ENCODE data around the gene PSKH1. TPM values are rescaled to one million over a fixed set of nuclear protein-coding genes. Genes with fewer than 3 reads are reported as not detected.
"Not testable (repeated sequence)": the region's sequence is repeated elsewhere in the genome, so short reads cannot be mapped to it uniquely, and the experiment has no call there.

Gene PSKH1
- total RNA-seq, 4 donors from 2014 or later = 16.1 to 24.6 (median 19.9) TPM

- TF ChIP-seq CTCF (IDR thresholded peaks at IDR 0.05) = no peak
- DNase-seq (ENCODE audit: low spot score) (no peak), ATAC-seq (ENCODE audit: low FRiP score) (no peak)
These were observed 78.1 kb downstream of the PSKH1 start for GRCh38 chr16:67971111-67971510.

GRCh38 chr16:67972285-67972684 lies 79.2 kb downstream of the PSKH1 start:
- DNase-seq (ENCODE audit: low spot score); ATAC-seq (ENCODE audit: low FRiP score): not testable (repeated sequence)

GRCh38 chr16:67975321-67976105 lies 82.5 kb downstream of the PSKH1 start:
- peak; percentile 11 for ATAC-seq (ENCODE audit: low FRiP score)
- no peak for DNase-seq (ENCODE audit: low spot score)
- no peak for TF ChIP-seq CTCF (IDR thresholded peaks at IDR 0.05)

GRCh38 chr16:67976205-67976604 lies 83.2 kb downstream of the PSKH1 start:
- ATAC-seq (ENCODE audit: low FRiP score) = no peak
- DNase-seq (ENCODE audit: low spot score) = no peak
- TF ChIP-seq CTCF (IDR thresholded peaks at IDR 0.05) = no peak

GRCh38 chr16:67977005-67977404 lies 84.0 kb downstream of the PSKH1 start:
- DNase-seq (ENCODE audit: low spot score) (no peak), ATAC-seq (ENCODE audit: low FRiP score) (no peak)
- no peak for TF ChIP-seq CTCF (IDR thresholded peaks at IDR 0.05)

GRCh38 chr16:67977469-67978227 lies 84.6 kb downstream of the PSKH1 start:
- DNase-seq (ENCODE audit: low spot score) = no peak
- no peak for TF ChIP-seq CTCF (IDR thresholded peaks at IDR 0.05)
- ATAC-seq (ENCODE audit: low FRiP score) = no peak

Small RNA genes within 50 kb of the gene (small RNA-seq; reads per million reads assigned to genes)
- not detected for gene AC040162.2
- gene NRN1L = not detected

Other genes starting within 250 kb of the PSKH1 start
- gene CARMIL2, start 248.1 kb upstream of the PSKH1 start, total RNA-seq = 1 to 10 TPM in 3 of 4 donors, under 1 TPM in 1; 0.93 to 7.6 (median 2.4) TPM
- 10 to 100 TPM in 3 of 4 donors, 1 to 10 TPM in 1; 9.5 to 21.3 (median 18.4) TPM for gene ACD, start 233.0 kb upstream of the PSKH1 start, total RNA-seq
- 10 to 100 TPM in 1 of 4 donors, 1 to 10 TPM in 3; 3.2 to 12.5 (median 4.6) TPM for gene PARD6A, start 232.3 kb upstream of the PSKH1 start, total RNA-seq
- 10 to 100 TPM in 3 of 4 donors, 1 to 10 TPM in 1; 7.7 to 17.8 (median 13.7) TPM for gene ENKD1, start 226.5 kb upstream of the PSKH1 start, total RNA-seq
- gene C16orf86, start 226.4 kb upstream of the PSKH1 start, total RNA-seq = 1 to 10 TPM; 5.0 to 8.3 (median 7.6) TPM
- 10 to 100 TPM; 10.9 to 25.2 (median 20.1) TPM for gene GFOD2, start 173.9 kb upstream of the PSKH1 start, total RNA-seq
- gene RANBP10, start 86.7 kb upstream of the PSKH1 start, total RNA-seq = 1 to 10 TPM; 6.0 to 9.8 (median 8.3) TPM
- 1 to 10 TPM in 2 of 4 donors, under 1 TPM in 2; 0.60 to 1.9 (median 1.1) TPM for gene TSNAXIP1, start 86.4 kb upstream of the PSKH1 start, total RNA-seq
- gene THAP11, start 50.9 kb upstream of the PSKH1 start, total RNA-seq = 10 to 100 TPM; 37.4 to 61.6 (median 48.3) TPM
- 100 to 1,000 TPM in 2 of 4 donors, 10 to 100 TPM in 2; 79.0 to 150 (median 110) TPM for gene NUTF2, start 46.3 kb upstream of the PSKH1 start, total RNA-seq
- gene CENPT, start 45.6 kb upstream of the PSKH1 start, total RNA-seq = 100 to 1,000 TPM in 1 of 4 donors, 10 to 100 TPM in 3; 22.9 to 135 (median 37.8) TPM
- 10 to 100 TPM; 27.3 to 92.2 (median 43.0) TPM for gene EDC4, start 20.2 kb upstream of the PSKH1 start, total RNA-seq
- 1 to 10 TPM in 2 of 4 donors, not detected in 2; 3.0 to 5.5 TPM for gene NRN1L, start 8.4 kb upstream of the PSKH1 start, total RNA-seq
- 1 to 10 TPM in 3 of 4 donors, under 1 TPM in 1; 0.65 to 5.0 (median 2.3) TPM for gene CTRL, start 38.6 kb downstream of the PSKH1 start, total RNA-seq
- gene PSMB10, start 43.6 kb downstream of the PSKH1 start, total RNA-seq = 10 to 100 TPM; 29.9 to 53.0 (median 45.3) TPM
- gene LCAT, start 50.9 kb downstream of the PSKH1 start, total RNA-seq = 10 to 100 TPM in 3 of 4 donors, 1 to 10 TPM in 1; 7.7 to 52.2 (median 13.0) TPM
- 10 to 100 TPM; 39.4 to 92.2 (median 70.8) TPM for gene SLC12A4, start 75.4 kb downstream of the PSKH1 start, total RNA-seq
- under 1 TPM in 2 of 4 donors, not detected in 2; 0.24 to 0.63 TPM for gene DPEP3, start 87.2 kb downstream of the PSKH1 start, total RNA-seq
- 1 to 10 TPM; 4.0 to 8.7 (median 4.8) TPM for gene DPEP2, start 106.2 kb downstream of the PSKH1 start, total RNA-seq
- not detected for gene DPEP2NB, start 122.7 kb downstream of the PSKH1 start, total RNA-seq
- 10 to 100 TPM in 1 of 4 donors, 1 to 10 TPM in 3; 6.4 to 13.5 (median 6.8) TPM for gene DDX28, start 130.0 kb downstream of the PSKH1 start, total RNA-seq
- 10 to 100 TPM in 2 of 4 donors, 1 to 10 TPM in 2; 6.7 to 17.9 (median 10.2) TPM for gene DUS2, start 130.0 kb downstream of the PSKH1 start, total RNA-seq
- gene NFATC3, start 192.1 kb downstream of the PSKH1 start, total RNA-seq = 10 to 100 TPM; 39.5 to 54.5 (median 45.6) TPM

All from omental fat pad (tissue), 4 donors.